Transverse colon (tissue), 4 donors: ENCODE results near the gene ENTPD8.

ENCODE experiments used
- POLR2A ChIP-seq: fragments of 450-650 bp; IDR thresholded peaks from one replicate; pipeline ENCODE4 v1.6.1; 2016; ENCODE audit warnings: antibody characterized with exemption, mild to moderate bottlenecking, moderate library complexity
- POLR2AphosphoS5 ChIP-seq, 3 donors: sonication (generic); formaldehyde crosslinking; IDR thresholded peaks; one replicate each; pipeline ENCODE4 v1.6.1; 2016; ENCODE audit warnings: antibody characterized with exemption in 3 of 3
- TF ChIP-seq, protein P1 (sequence below), 5 experiments: fragments of 200-600 bp in 3 of 5; fragments of 450-650 bp in 2 of 5; sonication (generic) in 3 of 5; IDR thresholded peaks; 1 replicate in 2 of 5; 2 replicates in 3 of 5; pipeline ENCODE4 v1.5.1; 2016 to 2017; ENCODE audit warnings: antibody characterized with exemption in 5 of 5, inconsistent platforms in 3 of 5, mild to moderate bottlenecking in 2 of 5, moderate library complexity in 1 of 5

GRCh38 chr9:137464291-137464999, 23.3 kb upstream of the ENTPD8 start:
- TF ChIP-seq, protein P1, sequence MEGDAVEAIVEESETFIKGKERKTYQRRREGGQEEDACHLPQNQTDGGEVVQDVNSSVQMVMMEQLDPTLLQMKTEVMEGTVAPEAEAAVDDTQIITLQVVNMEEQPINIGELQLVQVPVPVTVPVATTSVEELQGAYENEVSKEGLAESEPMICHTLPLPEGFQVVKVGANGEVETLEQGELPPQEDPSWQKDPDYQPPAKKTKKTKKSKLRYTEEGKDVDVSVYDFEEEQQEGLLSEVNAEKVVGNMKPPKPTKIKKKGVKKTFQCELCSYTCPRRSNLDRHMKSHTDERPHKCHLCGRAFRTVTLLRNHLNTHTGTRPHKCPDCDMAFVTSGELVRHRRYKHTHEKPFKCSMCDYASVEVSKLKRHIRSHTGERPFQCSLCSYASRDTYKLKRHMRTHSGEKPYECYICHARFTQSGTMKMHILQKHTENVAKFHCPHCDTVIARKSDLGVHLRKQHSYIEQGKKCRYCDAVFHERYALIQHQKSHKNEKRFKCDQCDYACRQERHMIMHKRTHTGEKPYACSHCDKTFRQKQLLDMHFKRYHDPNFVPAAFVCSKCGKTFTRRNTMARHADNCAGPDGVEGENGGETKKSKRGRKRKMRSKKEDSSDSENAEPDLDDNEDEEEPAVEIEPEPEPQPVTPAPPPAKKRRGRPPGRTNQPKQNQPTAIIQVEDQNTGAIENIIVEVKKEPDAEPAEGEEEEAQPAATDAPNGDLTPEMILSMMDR (IDR thresholded peaks at IDR 0.05) = no peak
- TF ChIP-seq POLR2A (no peak), POLR2AphosphoS5 (IDR thresholded peaks at IDR 0.05) (no peak)
